Urothelium cell line (cell line): ENCODE data around the gene TMEM256.

Experiments
- DNase-seq: peaks from one replicate; pipeline ENCODE4 v3.0.0; 2011; ENCODE audit warnings: low spot score, mixed read lengths
- FAIRE-seq: peaks from 2 replicates; lab custom pipeline; 2011; peaks lifted over from hg19 to GRCh38; lab: Jason Lieb, UNC

TMEM256 gene

DNA sequence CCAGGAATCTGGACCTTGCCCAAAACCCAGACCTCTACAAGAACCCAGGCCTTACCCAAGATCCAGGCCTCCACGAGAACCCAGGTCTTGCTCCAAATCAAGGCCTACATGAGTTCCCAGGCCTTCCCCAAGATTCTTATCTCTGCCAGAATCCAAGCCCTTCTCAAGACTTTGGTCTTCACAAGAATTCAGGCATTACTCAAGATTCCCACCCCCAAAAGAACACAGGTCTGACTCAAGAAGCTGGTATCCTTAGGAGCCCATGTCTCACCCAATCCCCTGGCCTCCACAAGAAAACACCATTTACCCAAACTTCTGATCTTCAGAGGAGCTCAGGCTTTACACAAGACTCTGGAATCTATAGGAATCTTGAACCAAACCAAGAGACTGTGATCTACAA is 27.3 kb upstream of the TMEM256 start:
- no peak for DNase-seq

DNA sequence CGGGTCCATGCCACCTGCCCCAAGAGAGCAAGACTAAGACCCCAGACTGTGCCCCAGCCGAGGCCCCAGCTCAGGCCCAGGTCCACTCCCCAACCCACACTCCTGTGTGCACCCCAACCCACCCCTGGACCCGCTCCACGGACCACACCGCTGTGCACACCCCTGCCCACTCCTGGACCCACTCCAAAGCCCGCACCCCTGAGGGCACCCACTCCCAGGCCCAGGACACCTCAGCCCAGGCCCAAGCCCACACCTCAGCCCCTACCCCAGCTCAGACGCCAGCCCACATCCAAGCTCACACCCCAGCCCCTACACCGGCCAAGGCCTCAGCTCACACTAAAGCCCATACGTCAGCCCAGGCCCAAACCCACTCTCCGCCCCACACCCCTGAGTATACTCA is 25.8 kb upstream of the TMEM256 start:
- DNase-seq: no peak
- no peak for FAIRE-seq

More for the DNA sequence above, 27.3 kb upstream of the TMEM256 start:
- no peak for FAIRE-seq

DNA sequence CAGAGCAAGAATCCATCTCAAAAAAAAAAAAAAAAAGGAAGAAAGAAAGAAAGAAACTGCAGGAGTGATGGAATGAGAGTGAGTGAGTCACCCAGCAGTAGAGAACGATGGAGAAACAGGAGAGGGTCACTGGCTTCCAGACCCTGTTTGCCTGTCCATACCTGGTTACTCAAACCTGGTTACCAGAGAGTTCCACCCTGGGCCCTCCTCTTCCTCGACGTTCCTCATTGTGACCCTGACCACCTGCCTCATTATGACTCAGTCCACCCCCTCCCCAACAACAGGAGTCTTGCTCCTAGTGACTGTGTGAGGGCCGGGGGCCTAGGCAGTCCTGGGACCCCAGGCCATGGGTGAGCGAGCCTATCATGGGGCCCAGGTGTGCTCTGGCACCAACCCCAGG is 24.7 kb upstream of the TMEM256 start, which contains the start of gene SPEM3:
SPEM3 (plus strand) TSS at position 301 of the 400 bp plus-strand sequence; CDS start at position 347, 46 bp downstream.
- DNase-seq (no peak), FAIRE-seq (no peak)

DNA sequence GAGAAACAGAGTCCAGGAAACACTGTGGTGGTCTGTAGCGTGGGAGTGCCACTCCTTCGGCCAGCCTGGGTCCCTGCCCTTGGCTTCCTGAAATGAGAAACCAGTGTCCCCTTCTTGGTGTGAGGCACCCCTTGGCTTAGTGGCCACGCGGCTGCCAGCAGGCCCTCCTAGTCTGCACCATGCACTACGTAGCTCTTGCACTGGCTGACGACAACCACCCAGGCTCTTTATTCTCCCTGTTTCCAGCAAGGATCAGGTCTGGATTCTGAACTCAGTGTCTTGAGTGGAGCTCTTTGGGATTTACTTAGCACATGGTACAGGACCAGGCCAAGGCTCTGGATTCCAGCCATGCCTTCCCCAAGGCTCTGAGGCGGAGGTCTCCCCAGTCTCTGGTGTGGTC is 23.7 kb upstream of the TMEM256 start:
- DNase-seq (no peak), FAIRE-seq (no peak)

DNA sequence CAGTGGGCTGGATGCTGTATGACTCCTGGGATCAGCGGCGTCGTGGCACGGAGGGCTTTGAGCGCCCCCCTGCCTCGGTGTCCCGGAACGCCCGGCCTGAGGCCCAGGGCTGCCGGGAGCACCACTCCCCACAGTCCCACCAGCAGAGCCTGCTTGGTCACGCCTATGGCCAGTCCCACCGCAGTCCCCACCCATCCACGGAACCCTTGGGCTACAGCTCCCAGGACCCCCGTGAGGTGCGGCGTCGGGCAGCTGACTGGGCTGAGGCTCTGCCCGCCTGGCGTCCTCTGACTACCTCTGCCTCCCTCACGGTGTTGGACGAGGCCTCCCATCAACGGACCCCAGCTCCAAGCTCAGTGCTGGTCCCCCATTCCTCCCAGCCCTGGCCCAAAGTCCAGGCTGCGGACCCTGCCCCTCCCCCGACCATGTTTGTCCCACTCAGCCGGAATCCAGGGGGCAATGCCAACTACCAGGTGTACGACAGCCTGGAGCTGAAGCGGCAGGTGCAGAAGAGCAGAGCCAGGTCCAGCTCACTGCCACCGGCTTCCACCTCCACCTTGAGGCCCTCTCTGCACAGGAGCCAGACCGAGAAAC is 23.1 kb upstream of the TMEM256 start:
- FAIRE-seq: no peak

GRCh38 chr17:7426203-7426863 is 22.4 kb upstream of the TMEM256 start:
- DNase-seq (no peak), FAIRE-seq (no peak)

More for the DNA sequence above, 23.1 kb upstream of the TMEM256 start:
- no peak for DNase-seq

DNA sequence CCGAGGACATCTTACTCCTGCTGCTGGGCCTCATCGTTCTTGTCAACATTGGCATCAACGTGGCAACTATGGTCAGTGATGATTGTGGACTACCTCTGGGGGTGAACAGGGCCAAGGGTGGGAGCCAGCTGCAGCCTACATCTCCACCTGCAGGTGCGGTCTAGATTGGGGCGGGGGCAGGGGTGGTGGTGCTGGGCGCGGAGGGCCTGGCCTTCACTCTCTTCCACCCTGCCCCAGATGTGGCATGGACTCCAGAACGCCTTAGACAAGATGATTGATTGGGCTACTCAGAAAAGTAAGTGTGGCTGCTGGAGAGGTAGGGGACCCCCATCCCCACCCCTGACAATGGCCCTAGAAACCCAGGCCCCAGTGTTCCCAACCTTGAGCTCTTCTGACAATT is 21.9 kb upstream of the TMEM256 start:
- FAIRE-seq: no peak
- no peak for DNase-seq

GRCh38 chr17:7425316-7425715 is 21.4 kb upstream of the TMEM256 start, which contains the start of gene SPEM2:
TSS of gene SPEM2 (plus strand) at chr17:7425616. CDS start at chr17:7425689, 73 bp downstream.
- DNase-seq: no peak
- no peak for FAIRE-seq

- DNase-seq: no peak
- no peak for FAIRE-seq
These were observed 19.8 kb upstream of the TMEM256 start for GRCh38 chr17:7423679-7424078.

DNA sequence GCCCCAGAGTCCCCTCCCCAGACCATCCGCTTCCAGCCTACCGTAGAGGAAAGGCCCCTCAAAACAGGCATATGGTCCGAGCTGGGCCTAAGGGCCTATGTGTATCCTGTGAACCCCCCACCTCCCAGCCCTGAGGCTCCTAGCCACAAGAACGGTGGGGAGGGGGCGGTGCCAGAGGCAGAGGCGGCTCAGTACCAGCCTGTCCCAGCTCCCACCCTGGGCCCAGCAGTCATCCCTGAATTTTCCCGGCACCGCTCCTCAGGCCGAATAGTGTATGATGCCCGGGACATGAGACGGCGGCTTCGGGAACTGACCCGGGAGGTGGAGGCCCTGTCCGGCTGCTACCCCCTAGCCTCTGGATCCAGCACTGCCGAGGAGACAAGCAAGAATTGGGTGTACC is 17.3 kb upstream of the TMEM256 start:
- DNase-seq: no peak
- FAIRE-seq: no peak

GRCh38 chr17:7419819-7420610 is 16.1 kb upstream of the TMEM256 start, which contains the start of gene SPEM1:
TSS of gene SPEM1 (plus strand) at chr17:7420324. CDS start at chr17:7420385, 61 bp downstream.
- DNase-seq: no peak

DNA sequence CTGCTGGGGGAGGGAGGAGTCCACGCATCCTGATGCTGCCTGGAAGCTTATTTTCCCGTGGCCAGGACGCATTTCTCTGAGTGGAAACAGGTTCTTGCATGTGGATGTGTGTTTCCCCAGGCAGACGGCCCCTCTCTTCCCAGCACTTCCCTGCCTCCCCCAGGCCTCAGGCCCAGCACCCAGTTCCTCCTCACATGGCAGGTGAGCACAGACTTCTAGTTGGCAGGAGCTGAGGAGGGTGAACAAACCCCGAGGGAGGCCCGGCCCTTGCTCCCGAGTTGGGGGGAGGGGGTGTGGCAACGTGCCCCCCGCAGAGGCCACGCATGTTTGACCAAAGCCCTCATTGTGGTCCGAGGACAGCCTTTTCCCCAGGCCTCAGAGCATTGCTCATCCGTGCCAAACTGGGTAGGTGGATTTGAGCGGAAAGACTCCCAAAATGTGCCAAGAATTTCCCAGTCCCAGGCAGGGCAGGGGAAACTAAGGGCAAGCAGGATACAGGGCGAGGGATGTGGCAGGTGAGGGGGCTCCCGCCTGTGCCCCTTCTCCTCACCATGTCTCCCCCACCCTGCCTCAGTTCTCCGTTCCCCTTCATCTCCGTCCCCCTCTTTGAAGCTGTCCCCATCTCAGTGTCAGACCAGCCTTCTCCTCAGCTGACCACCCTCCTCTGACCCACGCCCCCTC is 14.7 kb upstream of the TMEM256 start:
- no peak for DNase-seq
- FAIRE-seq: no peak

More at GRCh38 chr17:7419819-7420610, 16.1 kb upstream of the TMEM256 start, which contains the start of gene SPEM1:
- FAIRE-seq: no peak

DNA sequence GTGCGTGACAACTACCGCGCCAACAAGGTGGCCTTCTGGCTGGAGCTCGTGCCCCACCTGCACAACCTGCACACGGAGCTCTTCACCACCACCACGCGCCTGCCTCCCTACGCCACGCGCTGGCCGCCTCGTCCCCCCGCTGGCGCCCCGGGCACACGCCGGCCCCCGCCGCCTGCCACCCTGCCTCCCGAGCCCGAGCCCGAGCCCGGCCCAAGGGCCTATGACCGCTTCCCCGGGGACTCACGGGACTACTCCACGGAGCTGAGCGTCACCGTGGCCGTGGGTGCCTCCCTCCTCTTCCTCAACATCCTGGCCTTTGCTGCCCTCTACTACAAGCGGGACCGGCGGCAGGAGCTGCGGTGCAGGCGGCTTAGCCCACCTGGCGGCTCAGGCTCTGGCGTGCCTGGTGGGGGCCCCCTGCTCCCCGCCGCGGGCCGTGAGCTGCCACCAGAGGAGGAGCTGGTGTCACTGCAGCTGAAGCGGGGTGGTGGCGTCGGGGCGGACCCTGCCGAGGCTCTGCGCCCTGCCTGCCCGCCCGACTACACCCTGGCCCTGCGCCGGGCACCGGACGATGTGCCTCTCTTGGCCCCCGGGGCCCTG is 13.3 kb upstream of the TMEM256 start:
- DNase-seq: no peak
- FAIRE-seq: no peak

DNA sequence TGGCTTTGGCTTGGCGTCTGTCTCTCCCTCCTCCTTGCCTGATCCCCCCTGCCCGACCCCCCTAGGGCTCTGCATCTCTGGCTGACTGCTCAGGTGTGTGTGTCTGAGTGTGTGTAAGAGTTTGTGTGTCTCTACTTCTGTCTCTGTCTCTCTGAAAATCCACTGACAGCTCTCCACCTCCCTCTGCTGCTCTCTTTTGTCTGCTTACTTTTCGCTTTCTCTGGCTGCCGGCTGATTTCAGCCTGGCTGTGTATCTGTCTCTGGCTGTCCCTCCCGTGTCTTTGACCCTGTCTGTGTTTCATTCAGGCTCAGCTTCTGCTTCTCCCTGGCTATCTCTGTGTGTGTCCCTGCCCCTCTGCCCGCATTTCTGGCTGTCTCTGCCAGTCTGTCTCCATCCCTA is 12.4 kb upstream of the TMEM256 start:
- FAIRE-seq (no peak), DNase-seq (no peak)

- DNase-seq (no peak), FAIRE-seq (no peak)
These were observed 11.9 kb upstream of the TMEM256 start for GRCh38 chr17:7415784-7416183.

DNA sequence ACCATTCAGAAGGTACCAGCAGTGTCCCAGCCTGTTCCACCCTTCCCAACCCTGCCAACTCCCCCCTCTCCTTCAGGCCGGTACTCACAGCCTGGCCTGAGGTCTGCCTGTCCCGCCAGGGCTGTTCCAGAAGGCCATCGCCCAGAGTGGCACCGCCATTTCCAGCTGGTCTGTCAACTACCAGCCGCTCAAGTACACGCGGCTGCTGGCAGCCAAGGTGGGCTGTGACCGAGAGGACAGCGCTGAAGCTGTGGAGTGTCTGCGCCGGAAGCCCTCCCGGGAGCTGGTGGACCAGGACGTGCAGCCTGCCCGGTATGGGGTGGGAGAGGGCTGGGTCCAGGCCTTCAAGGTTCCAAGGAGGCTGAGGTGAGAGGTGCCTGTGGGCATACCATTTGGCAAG is 10.9 kb upstream of the TMEM256 start:
- FAIRE-seq (no peak), DNase-seq (no peak)

GRCh38 chr17:7413346-7413985 is 9.6 kb upstream of the TMEM256 start:
- FAIRE-seq: no peak
- no peak for DNase-seq

DNA sequence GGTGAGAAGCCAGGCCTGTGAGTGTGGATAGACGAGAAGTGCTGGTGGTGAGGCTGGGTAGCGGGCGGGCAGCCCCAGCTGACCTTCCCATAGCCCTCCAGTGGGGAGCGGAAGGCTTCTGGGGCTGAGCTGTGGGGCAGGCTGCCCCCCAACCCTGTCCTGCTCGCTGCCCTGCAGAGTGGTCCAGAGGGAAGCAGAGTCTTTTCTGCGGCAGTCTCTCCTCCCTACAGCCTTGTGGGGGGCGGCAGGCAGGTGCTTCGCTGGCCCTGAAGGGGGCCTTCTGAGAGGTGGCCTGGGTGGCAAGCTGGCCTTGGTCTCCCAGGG is 7.5 kb upstream of the TMEM256 start:
- DNase-seq (no peak), FAIRE-seq (no peak)

DNA sequence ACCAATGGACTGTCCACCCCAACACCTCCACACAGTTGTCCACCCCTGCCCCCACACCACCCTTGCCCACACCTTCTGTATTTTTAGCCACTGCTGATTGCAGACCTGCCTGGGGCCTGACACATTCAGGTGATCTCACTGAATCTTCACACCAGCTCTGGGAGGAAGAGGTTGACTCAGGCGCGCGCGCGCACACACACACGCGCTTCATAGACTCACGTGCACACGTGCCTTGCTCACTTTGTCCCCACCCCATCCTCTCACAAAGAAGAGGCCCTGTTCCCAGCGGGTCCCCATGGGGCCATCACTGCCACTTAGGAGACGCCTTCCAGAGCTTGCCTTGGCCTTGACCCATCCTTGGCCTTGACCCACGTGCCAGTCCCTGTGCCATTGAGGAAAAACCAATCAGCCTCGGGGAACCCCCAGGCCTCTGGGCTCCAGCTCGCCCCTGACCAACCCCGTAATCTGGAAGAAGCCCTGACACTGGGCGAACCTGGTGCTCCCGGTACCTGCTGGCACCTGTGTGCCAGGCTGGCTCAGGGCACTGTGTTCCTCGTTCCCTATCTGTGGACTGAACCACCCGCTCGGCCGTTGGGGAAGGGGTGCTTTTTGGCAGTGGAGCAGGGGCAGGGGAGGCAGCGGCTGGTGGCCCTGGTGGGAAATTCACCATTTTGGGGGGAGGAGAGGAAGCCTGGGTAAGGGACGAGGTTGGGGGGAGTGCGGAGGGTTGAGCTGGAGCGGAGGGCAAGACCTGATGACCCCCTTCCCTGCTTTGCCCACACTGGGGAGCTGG is 6.9 kb upstream of the TMEM256 start:
- DNase-seq: no peak
- no peak for FAIRE-seq
